IMR-90 (cell line): ENCODE data around the gene MSI2. TPM values are rescaled to one million over a fixed set of nuclear protein-coding genes. Genes with fewer than 3 reads are reported as not detected.

Experiments
- ATAC-seq: fragments of 200-7000 bp; cut with Tn5 transposase; 2 replicates; pipeline ENCODE4 v1.9.1; 2020; ENCODE audit warnings: low read depth, mild to moderate bottlenecking, moderate library complexity
- BruUV-seq: library from RNA; stranded (reverse); fragments of 400-500 nt; replicated peaks from 2 replicates; lab custom pipeline; 2021; lab: Mats Ljungman, UMichigan
- CTCF ChIA-PET: fragments of 300-600 bp; formaldehyde crosslinking; extraction: SDS; loops from one replicate; lab custom pipeline; 2021; ENCODE audit warnings: antibody characterized with exemption; lab: Yijun Ruan, JAX
- POLR2A ChIA-PET: fragments of 300-600 bp; sonication (Branson Sonifier 250); formaldehyde crosslinking; loops from one replicate; lab custom pipeline; 2022; ENCODE audit warnings: antibody characterized with exemption; ENCODE audit not compliant: unreplicated experiment; lab: Charles Lee
- DNase-seq: peaks from one replicate; pipeline ENCODE4 v3.0.0; 2013
- H2AFZ ChIP-seq: replicated peaks from 2 replicates; pipeline ENCODE3; 2013; ENCODE audit warnings: low read length, mild to moderate bottlenecking; ENCODE audit not compliant: poor library complexity
- H2AK5ac ChIP-seq: 2 replicates; pipeline ENCODE4 v1.6.1; 2013; ENCODE audit warnings: low read depth, low read length, inconsistent platforms
- H2AK9ac ChIP-seq: replicated peaks from 2 replicates; pipeline ENCODE3; 2013; ENCODE audit warnings: mild to moderate bottlenecking, low read depth, low read length, moderate library complexity; ENCODE audit not compliant: poor library complexity
- H2BK120ac ChIP-seq: 2 replicates; pipeline ENCODE4 v1.6.1; 2013; ENCODE audit warnings: low read depth, low read length, inconsistent platforms
- H2BK15ac ChIP-seq: 3 replicates; pipeline ENCODE4 v1.6.1; 2013; ENCODE audit warnings: low read depth, low read length, inconsistent platforms
- H2BK20ac ChIP-seq: 2 replicates; pipeline ENCODE4 v1.6.1; 2013; ENCODE audit warnings: low read depth, mild to moderate bottlenecking, inconsistent platforms, low read length, moderate library complexity
- H2BK5ac ChIP-seq: 2 replicates; pipeline ENCODE4 v1.6.1; 2013; ENCODE audit warnings: mild to moderate bottlenecking, low read depth, low read length, inconsistent platforms; ENCODE audit not compliant: poor library complexity, severe bottlenecking
- H3K14ac ChIP-seq: replicated peaks from 2 replicates; pipeline ENCODE4 v1.6.1; 2013; ENCODE audit warnings: low read depth, low read length, inconsistent platforms
- H3K18ac ChIP-seq: 2 replicates; pipeline ENCODE4 v1.6.1; 2013; ENCODE audit warnings: low read depth, low read length, control low read depth
- H3K23ac ChIP-seq: 2 replicates; pipeline ENCODE4 v1.6.1; 2013; ENCODE audit warnings: low read depth, low read length, inconsistent platforms
- H3K27ac ChIP-seq: 2 replicates; pipeline ENCODE4 v1.5.1; 2013; ENCODE audit warnings: mild to moderate bottlenecking, control low read depth, low read length; ENCODE audit not compliant: insufficient read depth
- H3K27me3 ChIP-seq: 2 replicates; pipeline ENCODE4 v1.6.1; 2013; ENCODE audit warnings: low read length; ENCODE audit not compliant: control insufficient read depth, insufficient read depth
- H3K36me3 ChIP-seq: 2 replicates; pipeline ENCODE4 v1.6.1; 2013; ENCODE audit warnings: low read length, mixed read lengths; ENCODE audit not compliant: control insufficient read depth, insufficient read depth
- H3K4ac ChIP-seq: 2 replicates; pipeline ENCODE4 v1.6.1; 2013; ENCODE audit warnings: low read depth, low read length, inconsistent platforms
- H3K4me1 ChIP-seq: 2 replicates; pipeline ENCODE4 v1.6.1; 2013; ENCODE audit warnings: low read length, mixed read lengths; ENCODE audit not compliant: control insufficient read depth, insufficient read depth
- H3K4me2 ChIP-seq: 2 replicates; pipeline ENCODE4 v1.6.1; 2013; ENCODE audit warnings: low read depth, mild to moderate bottlenecking, control low read depth, low read length, moderate library complexity
- H3K4me3 ChIP-seq: 2 replicates; pipeline ENCODE4 v1.5.1; 2013; ENCODE audit warnings: low read depth, mild to moderate bottlenecking, control low read depth, low read length, moderate library complexity; ENCODE audit not compliant: insufficient read depth
- H3K56ac ChIP-seq: 2 replicates; pipeline ENCODE4 v1.6.1; 2013; ENCODE audit warnings: low read length, inconsistent platforms; ENCODE audit not compliant: insufficient read depth; ENCODE audit errors: extremely low read depth
- H3K79me1 ChIP-seq, 2 experiments: 2 replicates each; pipeline ENCODE4 v1.6.1; 2013; ENCODE audit warnings: low read length in 2 of 2, inconsistent platforms in 1 of 2, low read depth in 1 of 2
- H3K9ac ChIP-seq: 2 replicates; pipeline ENCODE4 v1.6.1; 2013; ENCODE audit warnings: low read depth, low read length, control low read depth
- H3K9me1 ChIP-seq: 2 replicates; pipeline ENCODE4 v1.6.1; 2013; ENCODE audit warnings: low read length, inconsistent platforms; ENCODE audit not compliant: insufficient read depth
- H3K9me3 ChIP-seq: 2 replicates; pipeline ENCODE4 v1.6.1; 2013; ENCODE audit warnings: low read length; ENCODE audit not compliant: control insufficient read depth, insufficient read depth
- H4K20me1 ChIP-seq: 2 replicates; pipeline ENCODE4 v1.6.1; 2013; ENCODE audit warnings: low read length, inconsistent platforms; ENCODE audit not compliant: insufficient read depth
- H4K5ac ChIP-seq: 2 replicates; pipeline ENCODE4 v1.6.1; 2013; ENCODE audit warnings: mild to moderate bottlenecking, low read depth, low read length, control low read depth
- H4K8ac ChIP-seq, 2 experiments: 2 replicates each; pipeline ENCODE4 v1.6.1; 2013; ENCODE audit warnings: low read depth in 2 of 2, low read length in 2 of 2, control low read depth in 1 of 2, inconsistent platforms in 1 of 2
- H4K91ac ChIP-seq: 2 replicates; pipeline ENCODE4 v1.6.1; 2013; ENCODE audit warnings: low read depth, low read length, inconsistent platforms; ENCODE audit not compliant: insufficient read depth
- BHLHE40 ChIP-seq: fragments of 150-350 bp; IDR thresholded peaks from 2 replicates; pipeline ENCODE4 v1.6.1; 2016; ENCODE audit warnings: mild to moderate bottlenecking, low read depth, low read length
- CEBPB ChIP-seq: IDR thresholded peaks from 2 replicates; pipeline ENCODE4 v1.6.1; 2012; ENCODE audit warnings: low read depth, low read length, improper control_type of control experiment
- CHD1 ChIP-seq: IDR thresholded peaks from 2 replicates; pipeline ENCODE4 v1.6.1; 2012; ENCODE audit warnings: low read depth, low read length, improper control_type of control experiment
- CTCF ChIP-seq: conservative IDR thresholded peaks from 2 replicates; pipeline ENCODE4 v1.5.1; 2012; ENCODE audit warnings: mild to moderate bottlenecking, low read depth, low read length, improper control_type of control experiment
- ELK1 ChIP-seq: fragments of 150-350 bp; IDR thresholded peaks from 2 replicates; pipeline ENCODE4 v1.6.1; 2016; ENCODE audit warnings: low read depth, mild to moderate bottlenecking, low read length, moderate library complexity, borderline replicate concordance
- FOS ChIP-seq: fragments of 150-350 bp; IDR thresholded peaks from 2 replicates; pipeline ENCODE4 v1.6.1; 2016; ENCODE audit warnings: low read depth, low read length
- MAFK ChIP-seq: IDR thresholded peaks from 2 replicates; pipeline ENCODE4 v1.6.1; 2012; ENCODE audit warnings: low read depth, low read length, improper control_type of control experiment
- MAZ ChIP-seq: IDR thresholded peaks from 2 replicates; pipeline ENCODE4 v1.6.1; 2012; ENCODE audit warnings: low read depth, mild to moderate bottlenecking, low read length, improper control_type of control experiment, moderate library complexity, borderline replicate concordance
- MXI1 ChIP-seq: IDR thresholded peaks from 2 replicates; pipeline ENCODE4 v1.6.1; 2012; ENCODE audit warnings: low read depth, mild to moderate bottlenecking, low read length, moderate library complexity, borderline replicate concordance
- NFE2L2 ChIP-seq: fragments of 150-350 bp; IDR thresholded peaks from 2 replicates; pipeline ENCODE4 v1.6.1; 2016; ENCODE audit warnings: low read depth, mild to moderate bottlenecking, low read length
- POLR2A ChIP-seq: IDR thresholded peaks from 2 replicates; pipeline ENCODE4 v1.6.1; 2012; ENCODE audit warnings: mild to moderate bottlenecking, low read depth, low read length
- RAD21 ChIP-seq: IDR thresholded peaks from 2 replicates; pipeline ENCODE4 v1.6.1; 2012; ENCODE audit warnings: low read length, improper control_type of control experiment
- RCOR1 ChIP-seq: IDR thresholded peaks from 2 replicates; pipeline ENCODE4 v1.6.1; 2012; ENCODE audit warnings: mild to moderate bottlenecking, low read length, improper control_type of control experiment; ENCODE audit not compliant: insufficient replicate concordance
- RFX5 ChIP-seq: IDR thresholded peaks from 2 replicates; pipeline ENCODE4 v1.8.0; 2012; ENCODE audit warnings: low read depth, mild to moderate bottlenecking, low read length, moderate library complexity
- SMC3 ChIP-seq: fragments of 150-350 bp; IDR thresholded peaks from 2 replicates; pipeline ENCODE4 v1.6.1; 2016; ENCODE audit warnings: low read depth, mild to moderate bottlenecking, antibody characterized with exemption, low read length, moderate library complexity
- USF2 ChIP-seq: fragments of 150-350 bp; IDR thresholded peaks from 2 replicates; pipeline ENCODE4 v1.6.1; 2017; ENCODE audit warnings: mild to moderate bottlenecking, antibody characterized with exemption, low read length, low read depth
- WGBS, 2 experiments: methylation state at CpG; one replicate each; pipeline versions ENCODE4 v1.1.5 to v1.1.7; 2013; ENCODE audit warnings: missing lambda C conversion rate in 2 of 2; ENCODE audit not compliant: insufficient read length in 1 of 2; ENCODE audit errors: extremely low coverage in 2 of 2; 5-methylcytosine and 5-hydroxymethylcytosine counted together
- dilution Hi-C: fragments of 300-500 bp; cut with HindIII; formaldehyde crosslinking; loops from one replicate; pipeline ENCODE4 v1.14.3; 2018; ENCODE audit warnings: low sequenced_read_pairs; ENCODE audit not compliant: unreplicated experiment
- in situ Hi-C: fragments of 300-500 bp; cut with MboI; formaldehyde crosslinking; loops from 3 replicates; pipeline ENCODE4 v1.14.3; 2019; ENCODE audit warnings: low sequenced_read_pairs, inconsistent platforms, mixed read lengths
- intact Hi-C: fragments of 100-400 bp; cut with micrococcal nuclease; formaldehyde crosslinking; loops from 2 replicates; pipeline ENCODE4 v1.10.0; 2022
- polyA plus RNA-seq, 3 experiments: library from polyadenylated mRNA; depleted of rRNA; stranded (reverse); fragments of >200 nt; gene quantifications; 2 replicates each; pipeline ENCODE4 v1.2.3, GENCODE V29; 2012; ENCODE audit warnings: low replicate concordance in 1 of 3
- total RNA-seq: library from RNA; depleted of rRNA; stranded (reverse); fragments of >200 nt; gene quantifications from 2 replicates; pipeline ENCODE4 v1.2.3, GENCODE V29; 2012

The MSI2 gene
- total and polyA plus RNA-seq, 2 of the 4 experiments (the other 2 are of a cell fraction), result 13.0 to 16.0 TPM

GRCh38 chr17:57666201-57666870 is 410.0 kb downstream of the MSI2 start:
- BruUV-seq, result no TSS peak
- peaks cover 22% of the 10 kb centered on the region for H3K4me1 ChIP-seq

More at GRCh38 chr17:57666201-57666870, 410.0 kb downstream of the MSI2 start:
- Histone ChIP-seq H4K20me1 (peaks cover 5% of the 10 kb centered on the region), H2AK9ac (no peak overlapping the region), H2BK120ac (no peak overlapping the region), H3K4me3 (no peak overlapping the region), H3K14ac (no peak overlapping the region), H2AFZ (no peak overlapping the region), H3K9me1 (peaks cover 13% of the 10 kb centered on the region; the same call in 1 of the 2 replicates), H2BK15ac (no peak overlapping the region), H4K5ac (no peak overlapping the region), H2BK20ac (no peak overlapping the region), H2BK5ac (no peak overlapping the region), H4K8ac (no peak overlapping the region), H3K36me3 (no peaks in the 10 kb centered on the region), H3K4me2 (no peak overlapping the region), H3K9me3 (no peaks in the 10 kb centered on the region), H4K91ac (no peak overlapping the region), H3K4ac (no peak overlapping the region), H3K23ac (no peak overlapping the region), H3K56ac (no peak overlapping the region), H3K27ac (no peak overlapping the region), H3K27me3 (no peaks in the 10 kb centered on the region), H2AK5ac (no peak overlapping the region), H3K18ac (no peak overlapping the region), H3K9ac (no peak overlapping the region), H3K79me1 (no peaks in the 10 kb centered on the region)
- 96% methylated on average over 4 of the region's 5 CpGs; no CpG with 5 or more reads in 1 of the 2 experiments for WGBS, 2 experiments
- ChIA-PET CTCF (interaction anchor here (2.5 kb wide), 1 partner anchor 423 kb away, joined by 7 read pairs; no protein-coding TSS in a partner anchor), POLR2A (no interaction called here)
- dilution Hi-C loops, result no loop called here
- in situ Hi-C loops, result loop anchor here (5.0 kb wide), 1 partner anchor 414 kb away; no protein-coding TSS in a partner anchor
- no peak for ATAC-seq
- TF ChIP-seq MAFK (no peak), BHLHE40 (no peak), RAD21 (no peak), NFE2L2 (no peak), RFX5 (no peak), FOS (no peak), ELK1 (no peak), USF2 (no peak), CEBPB (no peak), RCOR1 (no peak), MXI1 (no peak), MAZ (no peak), SMC3 (no peak), POLR2A (no peak), CTCF (no peak), CHD1 (no peak)
- intact Hi-C loops, result no loop called here
- DNase-seq, result no peak
